Endothelial cell of umbilical vein (primary cell): ENCODE measurements around the gene DNAJB13.

Experiments
- CTCF ChIP-seq, 2 donors: IDR thresholded peaks; 1 replicate in 1 of 2; 2 replicates in 1 of 2; pipeline ENCODE4 v1.5.1; 2011; ENCODE audit warnings: low read length in 2 of 2, mild to moderate bottlenecking in 2 of 2, moderate library complexity in 2 of 2, control low read depth in 1 of 2, inconsistent platforms in 1 of 2, low read depth in 1 of 2; ENCODE audit not compliant: insufficient read depth in 1 of 2; ENCODE audit errors: extremely low read depth in 1 of 2
- EZH2 ChIP-seq: IDR thresholded peaks from 2 replicates; pipeline ENCODE4 v1.6.1; 2012; ENCODE audit warnings: borderline replicate concordance, low read depth, mild to moderate bottlenecking, moderate library complexity, low read length, inconsistent platforms; ENCODE audit not compliant: severe bottlenecking
- JUN ChIP-seq: IDR thresholded peaks from 2 replicates; pipeline ENCODE4 v1.6.1; 2011; ENCODE audit warnings: borderline replicate concordance, low read depth; ENCODE audit not compliant: insufficient read length, insufficient read depth
- MYC ChIP-seq: IDR thresholded peaks from one replicate; pipeline ENCODE4 v1.6.1; 2011; ENCODE audit warnings: mild to moderate bottlenecking, low read depth, low read length
- POLR2A ChIP-seq: IDR thresholded peaks from 2 replicates; pipeline ENCODE4 v1.6.1; 2012; ENCODE audit warnings: low read depth, mild to moderate bottlenecking, control low read depth, low read length
- POLR2AphosphoS5 ChIP-seq: IDR thresholded peaks from 2 replicates; pipeline ENCODE4 v1.6.1; 2012; ENCODE audit warnings: low read depth, mild to moderate bottlenecking, control low read depth, low read length, moderate library complexity; ENCODE audit not compliant: insufficient read depth

GRCh38 chr11:74006743-74007304 is 56.0 kb downstream of the DNAJB13 start:
- TF ChIP-seq POLR2A (no peak), CTCF (IDR thresholded peaks at IDR 0.05; ENCODE audit: extremely low read depth in 1 of 2, insufficient read depth in 1 of 2, low read depth in 1 of 2, low read length in 2 of 2) (no peak), JUN (no peak), EZH2 (no peak), POLR2AphosphoS5 (no peak), MYC (no peak)
